GM19468 (cell line): ENCODE data around the gene RRP9.
"Not testable (repeated sequence)": the region's sequence is repeated elsewhere in the genome, so short reads cannot be mapped to it uniquely, and the experiment has no call there.

Experiments
- ATAC-seq: cut with Tn5 transposase; IDR thresholded peaks from one replicate; pipeline ENCODE4 v1.9.1; 2021; ENCODE audit warnings: mild to moderate bottlenecking, moderate library complexity, moderate number of reproducible peaks; ENCODE audit not compliant: unreplicated experiment; ENCODE audit errors: extremely low read depth

Gene RRP9, protein sequence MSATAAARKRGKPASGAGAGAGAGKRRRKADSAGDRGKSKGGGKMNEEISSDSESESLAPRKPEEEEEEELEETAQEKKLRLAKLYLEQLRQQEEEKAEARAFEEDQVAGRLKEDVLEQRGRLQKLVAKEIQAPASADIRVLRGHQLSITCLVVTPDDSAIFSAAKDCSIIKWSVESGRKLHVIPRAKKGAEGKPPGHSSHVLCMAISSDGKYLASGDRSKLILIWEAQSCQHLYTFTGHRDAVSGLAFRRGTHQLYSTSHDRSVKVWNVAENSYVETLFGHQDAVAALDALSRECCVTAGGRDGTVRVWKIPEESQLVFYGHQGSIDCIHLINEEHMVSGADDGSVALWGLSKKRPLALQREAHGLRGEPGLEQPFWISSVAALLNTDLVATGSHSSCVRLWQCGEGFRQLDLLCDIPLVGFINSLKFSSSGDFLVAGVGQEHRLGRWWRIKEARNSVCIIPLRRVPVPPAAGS

GRCh38 chr3:51941798-51942602 is at the start of gene RRP9, which contains the start of gene PARP3:
Gene RRP9 (minus strand): TSS chr3:51941904. CDS start chr3:51941867, 37 bp downstream.
Gene PARP3 (plus strand): TSS chr3:51942363. CDS start chr3:51943356, 993 bp downstream.
- peak; percentile 94 for ATAC-seq

DNA sequence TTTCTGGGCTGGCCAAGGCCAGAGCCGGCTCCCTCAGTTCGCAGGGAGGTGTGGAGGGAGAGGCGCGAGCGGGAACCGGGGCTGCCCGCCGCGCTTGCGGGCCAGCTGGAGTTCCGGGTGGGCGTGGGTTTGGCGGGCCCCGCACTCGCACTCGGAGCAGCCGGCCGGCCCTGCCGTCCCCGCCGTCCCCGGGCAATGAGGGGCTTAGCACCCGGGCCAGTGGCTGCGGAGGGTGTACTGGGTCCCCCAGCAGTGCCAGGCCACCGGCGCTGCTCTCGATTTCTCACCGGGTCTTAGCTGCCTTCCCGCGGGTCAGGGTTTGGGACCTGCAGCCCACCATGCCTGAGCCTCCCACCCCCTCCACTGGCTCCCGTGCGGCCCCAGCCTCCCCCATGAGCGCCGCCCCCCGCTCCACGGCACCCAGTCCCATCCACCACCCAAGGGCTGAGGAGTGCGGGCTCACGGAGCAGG is 48.8 kb upstream of the RRP9 start:
- ATAC-seq = not testable (repeated sequence)

DNA sequence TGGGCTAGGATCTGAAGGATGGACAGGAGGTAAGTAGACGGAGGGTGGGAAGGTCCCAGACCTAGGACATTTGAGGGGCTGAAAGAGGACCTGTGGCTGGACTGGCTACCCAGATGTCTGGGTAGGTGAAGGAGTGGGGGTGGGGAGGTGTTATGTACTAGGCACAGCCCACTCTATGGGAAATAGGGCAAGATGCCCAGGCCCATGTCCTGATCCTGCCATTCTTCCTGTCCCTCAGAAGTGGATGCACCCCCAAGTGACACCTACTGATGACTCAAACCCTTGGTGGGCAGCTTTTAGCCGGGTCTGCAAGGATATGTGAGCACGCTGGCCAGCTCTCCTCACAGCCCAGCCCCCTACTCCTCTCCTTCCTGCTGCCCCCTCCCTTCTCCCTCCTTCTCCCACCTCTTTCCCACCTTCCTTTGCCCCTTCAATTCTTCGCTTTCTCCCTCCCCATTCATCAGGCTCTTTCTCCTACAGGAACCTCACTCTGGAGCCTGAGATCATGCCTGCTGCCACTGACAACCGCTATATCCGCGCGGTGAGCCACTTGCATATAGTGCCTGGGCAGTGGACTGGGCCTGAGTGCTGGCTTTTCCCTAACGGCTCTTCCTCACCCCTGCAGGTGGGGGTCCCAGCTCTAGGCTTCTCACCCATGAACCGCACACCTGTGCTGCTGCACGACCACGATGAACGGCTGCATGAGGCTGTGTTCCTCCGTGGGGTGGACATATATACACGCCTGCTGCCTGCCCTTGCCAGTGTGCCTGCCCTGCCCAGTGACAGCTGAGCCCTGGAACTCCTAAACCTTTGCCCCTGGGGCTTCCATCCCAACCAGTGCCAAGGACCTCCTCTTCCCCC is 46.8 kb upstream of the RRP9 start:
- no peak for ATAC-seq

- no peak for ATAC-seq
Observed at GRCh38 chr3:51987568-51987967, 45.9 kb upstream of the RRP9 start.

DNA sequence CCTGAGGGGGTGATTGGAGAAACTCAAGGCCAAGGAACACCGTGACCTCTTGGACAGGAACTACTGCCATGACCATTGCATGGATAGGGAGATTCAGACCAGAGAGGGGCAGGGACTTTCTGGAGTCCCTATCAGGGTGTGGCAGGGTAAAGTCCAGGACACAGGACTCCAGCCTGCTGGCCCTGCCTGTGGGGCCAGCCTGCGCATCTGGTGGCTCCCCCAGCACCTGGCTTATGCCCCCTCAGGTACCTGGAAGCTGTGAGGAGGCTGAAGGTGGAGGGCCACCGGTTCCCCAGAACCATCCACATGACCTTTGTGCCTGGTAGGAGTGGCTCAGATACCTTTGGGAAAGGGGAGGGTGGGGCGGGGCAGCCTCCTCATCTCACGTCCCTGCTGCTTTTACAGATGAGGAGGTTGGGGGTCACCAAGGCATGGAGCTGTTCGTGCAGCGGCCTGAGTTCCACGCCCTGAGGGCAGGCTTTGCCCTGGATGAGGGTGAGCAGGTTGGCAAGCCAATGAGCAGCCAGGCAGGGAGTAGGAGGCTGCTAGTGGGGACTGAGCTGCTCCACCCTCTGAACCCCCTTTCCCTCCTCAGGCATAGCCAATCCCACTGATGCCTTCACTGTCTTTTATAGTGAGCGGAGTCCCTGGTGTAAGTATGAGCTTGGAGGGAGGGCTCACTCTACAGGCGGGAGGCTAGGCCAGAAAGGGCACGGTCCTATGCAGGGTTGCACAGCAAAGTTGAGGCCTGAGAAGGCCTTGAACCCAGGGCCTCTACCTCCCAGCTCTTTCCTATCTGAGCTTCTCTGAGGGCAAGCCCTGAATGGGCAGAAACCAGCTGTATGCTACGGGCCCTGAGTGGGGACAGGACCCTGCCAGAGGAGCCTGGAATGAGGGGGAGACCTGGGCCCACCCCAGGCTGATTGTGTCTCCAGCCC is 44.6 kb upstream of the RRP9 start:
- no peak for ATAC-seq

DNA sequence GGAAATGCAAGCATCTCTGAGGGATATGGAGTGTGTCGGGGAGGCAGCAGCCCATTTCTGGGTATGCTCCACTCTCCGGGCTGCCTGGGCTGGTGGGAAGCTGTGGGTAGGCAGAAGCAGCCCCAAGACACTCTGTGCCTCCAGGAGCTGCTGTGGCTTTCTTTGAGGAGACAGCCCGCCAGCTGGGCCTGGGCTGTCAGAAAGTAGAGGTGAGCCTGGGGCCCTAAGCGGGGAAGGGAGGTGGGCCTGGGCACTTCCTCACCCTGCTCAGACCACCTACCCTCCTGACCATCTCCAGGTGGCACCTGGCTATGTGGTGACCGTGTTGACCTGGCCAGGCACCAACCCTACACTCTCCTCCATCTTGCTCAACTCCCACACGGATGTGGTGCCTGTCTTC is 43.4 kb upstream of the RRP9 start:
- no peak for ATAC-seq

DNA sequence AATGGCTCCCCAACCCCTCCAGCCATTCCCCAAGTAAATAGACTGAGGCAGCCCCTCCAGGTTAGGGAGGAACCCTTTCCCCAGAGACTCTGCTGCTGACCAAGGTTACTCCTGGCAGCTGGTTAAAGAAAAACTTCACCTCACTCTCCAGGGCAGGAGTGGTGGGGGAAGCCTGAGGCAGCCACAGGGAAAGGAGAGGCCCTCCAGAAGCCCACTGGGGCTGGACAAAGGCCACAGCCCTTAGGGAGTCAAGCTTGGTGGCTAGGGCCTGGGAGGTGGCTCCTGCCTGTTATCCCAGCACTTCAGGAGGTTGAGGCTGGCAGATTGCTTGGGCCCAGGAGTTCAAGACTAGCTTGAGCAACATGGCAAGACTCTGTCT is 42.6 kb upstream of the RRP9 start:
- ATAC-seq = no peak

DNA sequence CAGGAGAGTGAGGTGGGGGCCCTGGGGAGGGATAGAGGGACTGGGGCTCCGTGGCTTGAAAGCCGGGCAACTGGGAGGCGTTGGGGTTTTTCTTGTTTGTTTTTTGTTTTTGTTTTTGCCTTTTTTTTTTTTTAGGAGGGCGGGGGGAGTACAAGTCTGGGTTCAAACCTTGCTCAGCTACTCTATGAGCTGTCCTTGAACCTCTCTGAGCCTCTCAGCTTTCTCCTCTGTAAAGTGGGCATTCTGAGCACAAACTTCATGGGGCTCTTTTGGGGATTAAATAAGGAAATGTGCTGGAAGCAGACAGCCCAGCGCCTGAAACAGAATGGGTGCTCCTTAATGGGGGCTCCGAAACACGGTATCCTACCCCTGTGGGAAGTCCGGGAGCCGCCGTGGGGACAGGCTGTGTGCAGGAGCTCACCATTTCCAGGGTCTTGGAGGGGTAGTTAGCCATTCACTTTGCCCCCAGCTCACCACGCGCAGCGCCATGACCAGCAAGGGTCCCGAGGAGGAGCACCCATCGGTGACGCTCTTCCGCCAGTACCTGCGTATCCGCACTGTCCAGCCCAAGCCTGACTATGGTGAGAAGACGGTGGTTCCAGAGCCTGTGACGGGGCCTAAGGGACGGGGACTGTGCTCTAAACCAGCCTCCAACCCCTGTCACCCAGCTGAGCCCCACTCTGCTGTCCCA is 42.0 kb upstream of the RRP9 start:
- ATAC-seq = no peak

- peak; percentile 54 for ATAC-seq
Observed at GRCh38 chr3:51982838-51983577, 41.3 kb upstream of the RRP9 start, which contains the start of gene ACY1. Gene ACY1 (plus strand): TSS chr3:51983535. CDS start chr3:51984065, 530 bp downstream.

GRCh38 chr3:51982352-51982837 is 40.7 kb upstream of the RRP9 start:
- ATAC-seq = peak; percentile 20

- ATAC-seq = no peak
Observed at GRCh38 chr3:51980253-51980652, 38.5 kb upstream of the RRP9 start.

- no peak for ATAC-seq
Observed at GRCh38 chr3:51978143-51978502, 36.4 kb upstream of the RRP9 start.

DNA sequence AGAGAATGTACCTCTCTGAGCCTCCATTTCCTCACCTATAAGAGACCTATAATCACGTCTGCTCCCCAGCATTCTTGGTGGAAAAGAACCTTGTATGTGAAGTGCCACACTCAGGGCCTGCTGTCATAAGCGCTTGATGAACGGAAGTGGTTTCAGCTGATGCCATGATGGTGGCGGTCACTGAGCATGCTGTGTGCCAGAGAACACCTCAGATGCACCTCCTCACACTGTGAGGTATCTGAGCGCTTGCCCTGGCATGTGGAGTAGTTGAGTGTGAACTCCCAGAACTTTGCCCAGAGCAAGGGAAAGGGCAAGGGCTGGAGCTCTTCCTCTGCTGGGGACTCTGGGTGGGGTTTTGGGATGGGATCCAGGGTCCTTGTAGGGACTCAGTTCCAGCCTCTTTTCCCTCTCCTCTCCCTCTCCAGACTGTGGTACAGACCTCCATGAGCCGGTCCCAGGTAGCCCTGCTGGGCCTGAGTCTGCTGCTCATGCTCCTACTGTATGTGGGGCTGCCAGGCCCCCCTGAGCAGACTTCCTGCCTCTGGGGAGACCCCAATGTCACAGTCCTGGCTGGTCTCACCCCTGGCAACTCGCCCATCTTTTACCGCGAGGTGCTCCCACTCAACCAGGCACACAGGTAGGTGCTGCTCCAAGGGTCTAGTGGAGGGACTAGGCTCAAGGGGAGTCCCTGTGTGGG is 35.9 kb upstream of the RRP9 start:
- no peak for ATAC-seq

- ATAC-seq = no peak
Observed at GRCh38 chr3:51975852-51976549, 34.3 kb upstream of the RRP9 start.

DNA sequence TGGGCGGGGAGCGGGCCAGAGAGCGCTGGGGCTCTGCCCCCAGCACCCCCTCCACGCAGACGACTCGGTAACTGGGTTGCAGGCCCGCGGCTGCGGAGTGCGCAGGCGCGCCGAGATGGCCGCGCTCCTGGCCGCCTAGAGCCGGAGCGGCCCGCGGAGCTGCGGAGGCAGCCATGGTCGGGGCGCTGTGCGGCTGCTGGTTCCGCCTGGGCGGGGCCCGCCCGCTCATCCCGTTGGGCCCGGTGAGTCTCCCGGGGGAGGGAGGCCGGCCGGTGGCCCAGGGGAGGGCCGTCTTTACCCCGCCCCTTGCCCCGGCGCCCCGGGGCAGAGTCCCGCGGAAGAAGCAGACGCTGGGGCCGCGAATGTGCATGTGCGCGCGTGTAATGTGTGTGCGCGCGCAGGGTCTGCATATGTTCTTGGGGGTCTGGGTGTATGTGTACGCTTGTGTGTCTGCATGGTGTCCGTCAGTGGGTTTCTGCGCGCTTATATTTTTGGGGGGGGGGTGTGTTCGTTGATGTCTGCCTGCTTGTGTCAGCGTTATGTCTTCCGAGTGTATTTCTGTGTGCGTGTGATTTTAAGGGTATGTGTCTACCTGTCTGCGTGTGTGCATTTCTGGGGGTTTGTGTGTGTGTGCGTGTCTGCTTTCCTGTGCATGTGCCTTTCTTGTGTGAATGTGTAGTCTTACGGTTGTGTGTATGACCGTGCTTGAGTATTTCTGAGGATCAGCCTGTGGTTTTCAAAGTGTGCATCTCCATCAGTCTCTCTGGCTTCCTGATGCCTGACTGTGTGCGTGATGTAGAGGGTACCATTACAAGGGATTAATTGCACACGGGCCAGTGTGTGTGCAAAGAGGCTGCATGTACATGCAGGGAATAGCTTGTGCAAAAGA is 33.5 kb upstream of the RRP9 start, which contains the start of gene ABHD14A:
TSS of gene ABHD14A (plus strand) at position 102 of the 889 bp plus-strand sequence. CDS start at position 174, 72 bp downstream.
- ATAC-seq = peak; percentile 37
